GM21360 (cell line): Measurements from ENCODE around the gene WFDC9.
"Not testable (repeated sequence)": the region's sequence is repeated elsewhere in the genome, so short reads cannot be mapped to it uniquely, and the experiment has no call there.

Experiments
- ATAC-seq: cut with Tn5 transposase; IDR thresholded peaks from one replicate; pipeline ENCODE4 v1.9.1; 2021; ENCODE audit warnings: mild to moderate bottlenecking, moderate library complexity; ENCODE audit not compliant: unreplicated experiment

The WFDC9 gene

GRCh38 chr20:45631184-45631583 lies at the start of gene WFDC9:
TSS of gene WFDC9 (minus strand) at chr20:45631284. CDS start at chr20:45610181, 21,103 bp downstream.
- no peak for ATAC-seq

- no peak for ATAC-seq
Observed at GRCh38 chr20:45679650-45680049, 48.6 kb upstream of the WFDC9 start.

DNA sequence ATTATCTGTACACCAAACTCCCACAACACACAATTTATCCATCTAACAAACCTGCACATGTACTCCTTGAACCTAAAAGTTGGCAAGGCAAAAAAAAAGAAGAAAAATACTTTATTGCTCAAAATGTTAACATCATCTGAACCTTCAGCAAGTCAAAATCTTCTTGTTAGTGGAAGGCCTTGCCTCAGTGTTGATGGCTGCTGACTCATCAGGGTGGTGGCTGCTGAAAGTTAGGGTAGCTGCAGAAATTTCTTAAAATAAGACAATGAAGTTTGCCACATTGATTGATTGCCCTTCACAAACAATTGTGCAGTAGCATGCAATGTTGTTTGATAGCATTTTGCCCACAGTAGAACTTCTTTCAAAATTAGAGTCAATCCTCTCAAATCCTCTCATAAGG lies 41.7 kb upstream of the WFDC9 start:
- ATAC-seq, result no peak

DNA sequence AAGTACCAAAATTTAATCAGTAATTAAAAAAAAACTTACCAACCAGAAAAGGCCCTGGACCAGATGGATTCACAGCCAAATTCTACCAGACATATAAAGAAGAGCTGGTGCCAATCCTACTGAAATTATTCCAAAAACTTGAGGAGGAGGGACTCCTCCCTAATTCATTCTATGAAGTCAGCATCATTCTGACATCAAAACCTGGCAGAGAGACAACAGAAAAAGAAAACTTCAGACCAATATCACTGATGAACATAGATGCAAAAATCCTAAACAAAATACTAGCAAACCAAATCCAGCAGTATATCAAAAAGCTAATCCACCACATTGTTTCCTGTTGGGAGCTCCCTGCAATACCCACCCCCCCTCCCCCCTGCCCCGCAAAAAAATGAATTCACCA lies 39.1 kb upstream of the WFDC9 start, which contains the start of gene WFDC11:
Gene WFDC11 (minus strand): TSS at position 101 of the 400 bp plus-strand sequence. CDS start 19,639 bp downstream, outside the sequence.
- no peak for ATAC-seq

DNA sequence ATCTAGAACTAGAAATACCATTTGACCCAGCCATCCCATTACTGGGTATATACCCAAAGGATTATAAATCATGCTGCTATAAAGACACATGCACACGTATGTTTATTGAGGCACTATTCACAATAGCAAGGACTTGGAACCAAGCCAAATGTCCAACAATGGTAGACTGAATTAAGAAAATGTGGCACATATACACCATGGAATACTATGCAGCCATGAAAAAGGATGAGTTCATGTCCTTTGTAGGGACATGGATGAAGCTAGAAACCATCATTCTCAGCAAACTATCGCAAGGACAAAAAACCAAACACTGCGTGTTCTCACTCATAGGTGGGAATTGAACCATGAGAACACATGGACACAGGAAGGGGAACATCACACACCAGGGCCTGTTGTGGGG lies 26.0 kb upstream of the WFDC9 start:
- not testable (repeated sequence) for ATAC-seq

- not testable (repeated sequence) for ATAC-seq
Observed at GRCh38 chr20:45651726-45652125, 20.6 kb upstream of the WFDC9 start.

DNA sequence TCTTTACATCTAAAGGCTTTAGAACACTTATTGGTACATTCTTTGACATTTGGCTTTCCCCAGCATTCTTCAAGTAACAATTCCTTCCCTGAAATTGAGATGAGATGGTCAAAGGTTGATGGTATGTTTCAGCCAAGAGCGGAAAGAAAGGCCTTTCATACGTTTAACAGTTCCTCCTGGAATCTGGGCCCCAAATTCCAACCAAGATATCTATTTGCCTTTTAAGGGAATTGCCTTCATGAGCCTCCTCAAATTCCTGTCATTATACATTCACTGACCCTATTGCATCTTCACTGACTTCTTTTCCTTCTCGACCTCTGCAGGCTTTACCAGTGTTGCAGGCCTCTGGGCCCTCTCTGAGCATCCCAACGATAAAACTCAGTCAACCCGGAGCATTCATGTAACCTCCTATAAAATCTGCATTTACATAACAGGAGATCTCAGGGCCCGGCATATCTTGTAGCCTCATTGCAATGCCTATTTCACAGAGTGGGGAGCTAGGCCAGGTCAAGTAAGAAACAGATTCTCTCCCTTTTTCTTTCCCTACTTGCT lies 18.3 kb upstream of the WFDC9 start:
- ATAC-seq, result no peak

DNA sequence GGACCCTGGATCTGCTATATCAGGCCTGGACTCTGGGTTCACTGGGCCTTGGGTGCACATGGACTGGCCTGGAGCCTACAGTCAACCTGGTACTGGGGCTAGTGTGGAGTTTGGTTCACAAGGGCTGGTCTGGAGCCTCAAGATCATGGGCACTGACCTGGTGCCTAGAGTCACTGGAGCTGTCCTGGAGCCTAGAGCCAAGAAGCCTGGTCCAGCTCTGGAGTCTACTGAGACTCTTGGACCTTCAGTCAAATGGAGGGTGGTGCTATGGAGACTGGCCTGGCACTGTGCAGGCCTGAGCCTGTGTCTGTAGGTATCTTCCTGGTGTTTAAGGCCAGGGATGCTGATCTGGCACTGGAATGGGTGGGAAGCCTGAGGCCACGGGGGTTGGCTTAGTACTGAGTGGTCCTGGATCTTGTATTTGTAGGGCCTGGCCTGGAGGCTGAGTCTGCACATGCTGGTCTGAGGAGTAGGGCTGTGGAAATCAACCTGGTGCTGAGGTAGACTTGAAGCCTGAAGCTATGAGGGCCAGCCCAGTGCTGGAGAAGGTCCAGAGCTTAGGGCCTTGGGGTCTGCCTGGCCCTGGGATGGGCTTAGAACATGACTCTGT lies 16.5 kb upstream of the WFDC9 start:
- ATAC-seq, result no peak

- no peak for ATAC-seq
Observed at GRCh38 chr20:45646875-45647274, 15.8 kb upstream of the WFDC9 start.

DNA sequence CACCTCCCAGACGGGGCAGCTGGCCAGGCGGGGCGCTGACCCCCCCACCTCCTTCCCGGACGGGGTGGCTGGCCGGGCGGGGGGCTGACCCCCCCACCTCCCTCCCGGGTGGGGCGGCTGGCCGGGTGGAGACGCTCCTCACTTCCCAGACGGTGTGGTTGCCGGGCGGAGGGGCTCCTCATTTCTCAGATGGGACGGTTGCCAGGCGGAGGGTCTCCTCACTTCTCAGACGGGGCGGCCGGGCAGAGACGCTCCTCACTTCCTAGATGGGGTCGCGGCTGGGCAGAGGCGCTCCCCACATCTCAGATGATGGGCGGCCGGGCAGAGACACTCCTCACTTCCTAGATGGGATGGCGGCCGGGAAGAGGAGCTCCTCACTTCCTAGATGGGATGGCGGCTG lies 14.8 kb upstream of the WFDC9 start:
- not testable (repeated sequence) for ATAC-seq

DNA sequence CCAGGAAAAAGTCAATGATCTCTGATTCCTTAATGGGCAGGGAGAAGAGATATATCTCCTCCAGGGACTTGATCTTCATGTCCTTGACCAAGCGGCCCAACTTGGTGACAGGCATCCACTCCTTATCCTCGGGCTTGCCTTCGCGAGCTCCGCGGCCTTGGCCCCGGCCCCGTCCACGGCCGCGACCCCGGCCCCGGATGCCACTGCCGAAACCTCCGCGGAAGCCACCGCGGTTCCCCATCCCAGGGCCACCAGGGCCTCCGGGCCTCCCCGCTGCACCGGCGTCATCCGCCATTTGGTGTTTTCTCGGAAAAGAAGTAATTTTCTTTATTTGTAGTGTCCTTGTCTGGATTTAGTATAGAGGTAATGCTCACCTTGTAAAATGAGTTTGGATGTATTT lies 10.0 kb upstream of the WFDC9 start:
- not testable (repeated sequence) for ATAC-seq

GRCh38 chr20:45639687-45640086 lies 8.6 kb upstream of the WFDC9 start:
- ATAC-seq, result no peak

DNA sequence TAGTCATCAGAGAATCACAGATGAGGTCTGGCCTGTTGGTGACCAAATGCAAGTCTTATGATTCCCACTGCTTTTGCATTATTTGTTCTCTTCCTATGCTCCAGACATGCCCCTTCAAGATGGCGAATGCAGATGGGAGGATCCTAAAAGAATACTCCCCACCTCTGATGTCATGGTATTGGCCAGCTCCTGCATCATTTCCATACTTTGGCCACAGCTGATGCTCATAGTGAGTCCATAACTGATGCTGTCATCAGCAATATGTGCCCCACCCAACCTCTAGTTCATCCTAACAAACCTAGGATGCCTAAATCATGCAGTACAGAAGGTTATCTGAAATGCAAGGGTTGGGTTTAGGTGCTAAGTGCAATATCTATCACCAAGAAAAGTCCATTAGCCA lies 5.4 kb upstream of the WFDC9 start:
- ATAC-seq, result no peak

GRCh38 chr20:45630371-45630770 lies 713 bp downstream of the WFDC9 start:
- ATAC-seq, result no peak

- ATAC-seq, result no peak
Observed at GRCh38 chr20:45629496-45630100, 1.5 kb downstream of the WFDC9 start, which contains the start of gene WFDC10A. TSS of gene WFDC10A (plus strand) at chr20:45629739. CDS start at chr20:45629814, 75 bp downstream.

GRCh38 chr20:45626540-45626939 lies 4.5 kb downstream of the WFDC9 start:
- ATAC-seq, result no peak

GRCh38 chr20:45621593-45621992 lies 9.5 kb downstream of the WFDC9 start:
- no peak for ATAC-seq

DNA sequence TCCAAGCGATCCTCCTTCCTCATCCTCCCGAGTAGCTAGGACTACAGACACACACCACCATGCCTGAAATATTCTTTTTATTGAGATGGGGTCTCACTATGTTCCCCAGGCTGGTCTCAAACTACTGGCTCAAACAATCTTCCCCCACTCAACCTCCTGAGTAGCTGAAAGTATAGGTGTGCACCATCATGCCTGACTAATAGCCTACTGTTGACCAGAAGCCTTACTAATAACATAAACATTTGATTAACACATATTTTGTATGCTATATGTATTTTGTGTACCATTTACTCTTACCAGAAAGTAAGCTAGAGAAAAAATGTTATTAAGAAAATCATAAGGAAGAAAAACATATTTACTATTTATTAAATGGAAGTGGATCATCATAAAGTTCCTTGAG lies 13.5 kb downstream of the WFDC9 start:
- ATAC-seq, result no peak

GRCh38 chr20:45612314-45612713 lies 18.8 kb downstream of the WFDC9 start:
- ATAC-seq, result no peak

DNA sequence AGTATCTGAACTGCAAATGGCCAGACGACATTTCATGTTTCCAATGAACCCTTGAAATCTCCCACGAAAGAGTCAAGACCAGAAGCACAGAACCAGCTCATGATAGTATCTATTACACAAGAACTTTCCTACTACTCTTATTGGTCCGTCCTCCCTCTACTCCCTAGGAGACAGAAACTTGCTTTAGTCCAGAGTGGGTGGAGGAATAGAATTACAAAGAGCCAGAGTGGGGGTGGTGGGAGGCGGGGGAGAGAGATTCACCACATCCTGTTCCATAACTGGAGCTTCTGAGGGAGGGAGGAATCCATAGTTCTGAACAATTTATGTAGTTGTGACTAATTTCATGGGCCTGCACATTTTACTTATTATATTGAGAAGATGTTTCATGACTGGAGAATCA lies 20.0 kb downstream of the WFDC9 start:
- ATAC-seq, result no peak

DNA sequence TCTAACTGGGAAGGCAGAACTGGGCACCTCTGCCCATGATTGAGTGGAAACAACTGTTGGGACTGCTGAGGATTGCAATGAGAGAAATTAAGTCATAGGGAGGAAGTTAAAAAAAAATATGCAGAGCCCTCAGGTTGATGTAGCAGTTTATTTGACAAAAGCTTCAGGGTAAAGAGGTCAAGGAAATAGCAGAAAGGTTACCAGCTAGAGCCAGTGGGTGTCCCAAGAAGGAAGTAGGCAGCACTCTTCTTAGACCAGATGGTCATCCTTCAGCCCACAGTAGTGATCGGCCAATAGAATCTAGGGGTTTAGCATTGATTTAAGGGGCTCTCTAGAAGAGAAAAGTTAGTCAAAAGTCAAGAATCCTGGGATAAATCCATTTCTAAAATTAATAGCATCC lies 23.3 kb downstream of the WFDC9 start:
- ATAC-seq, result no peak

- no peak for ATAC-seq
Observed at GRCh38 chr20:45595235-45595634, 35.8 kb downstream of the WFDC9 start.
